Astrocyte of the spinal cord (primary cell): ENCODE results near the gene NANOS2.

ENCODE experiments used
- DNase-seq: peaks from one replicate; pipeline ENCODE4 v3.0.0; 2011; ENCODE audit warnings: low read depth, low spot score
- H3K4me3 ChIP-seq: 2 replicates; pipeline ENCODE4 v1.5.1; 2011; ENCODE audit warnings: low read depth, mild to moderate bottlenecking, low read length, moderate library complexity
- in situ Hi-C: cut with HindIII; loops from 2 replicates; pipeline ENCODE4 v1.10.0; 2017; ENCODE audit warnings: low sequenced_read_pairs
- TF ChIP-seq, protein P1 (sequence below): IDR thresholded peaks from 2 replicates; pipeline ENCODE4 v1.5.1; 2012; ENCODE audit warnings: low read depth, mild to moderate bottlenecking, low read length, inconsistent platforms

Gene NANOS2

DNA sequence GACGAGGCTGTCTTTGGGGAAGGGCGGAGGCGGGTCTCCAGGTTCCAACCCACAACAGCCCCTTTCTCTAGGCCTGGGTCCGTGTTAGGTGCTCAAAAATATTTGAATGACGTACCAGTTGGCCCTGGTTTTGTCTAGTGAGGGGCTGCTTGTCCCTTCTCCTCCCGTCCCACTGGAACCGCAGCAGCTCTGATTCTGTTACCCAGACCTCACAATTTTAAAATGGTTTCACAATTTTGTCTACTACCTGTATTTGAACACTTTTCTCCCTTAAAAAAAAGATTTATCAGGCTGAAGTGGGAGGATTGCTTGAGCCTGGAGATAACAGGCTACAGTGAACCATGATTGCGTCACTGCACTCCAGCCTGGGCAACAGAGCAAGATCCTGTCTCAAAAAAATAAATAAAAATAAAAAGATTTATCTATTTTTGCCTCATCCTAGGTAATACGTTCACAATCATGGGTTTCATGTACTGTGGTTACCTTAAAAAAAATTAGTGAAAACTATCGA lies 27.3 kb downstream of the NANOS2 start:
- in situ Hi-C loops, result no loop called here
- H3K4me3 ChIP-seq, result peak overlapping the region; percentile 62
- TF ChIP-seq, protein P1, sequence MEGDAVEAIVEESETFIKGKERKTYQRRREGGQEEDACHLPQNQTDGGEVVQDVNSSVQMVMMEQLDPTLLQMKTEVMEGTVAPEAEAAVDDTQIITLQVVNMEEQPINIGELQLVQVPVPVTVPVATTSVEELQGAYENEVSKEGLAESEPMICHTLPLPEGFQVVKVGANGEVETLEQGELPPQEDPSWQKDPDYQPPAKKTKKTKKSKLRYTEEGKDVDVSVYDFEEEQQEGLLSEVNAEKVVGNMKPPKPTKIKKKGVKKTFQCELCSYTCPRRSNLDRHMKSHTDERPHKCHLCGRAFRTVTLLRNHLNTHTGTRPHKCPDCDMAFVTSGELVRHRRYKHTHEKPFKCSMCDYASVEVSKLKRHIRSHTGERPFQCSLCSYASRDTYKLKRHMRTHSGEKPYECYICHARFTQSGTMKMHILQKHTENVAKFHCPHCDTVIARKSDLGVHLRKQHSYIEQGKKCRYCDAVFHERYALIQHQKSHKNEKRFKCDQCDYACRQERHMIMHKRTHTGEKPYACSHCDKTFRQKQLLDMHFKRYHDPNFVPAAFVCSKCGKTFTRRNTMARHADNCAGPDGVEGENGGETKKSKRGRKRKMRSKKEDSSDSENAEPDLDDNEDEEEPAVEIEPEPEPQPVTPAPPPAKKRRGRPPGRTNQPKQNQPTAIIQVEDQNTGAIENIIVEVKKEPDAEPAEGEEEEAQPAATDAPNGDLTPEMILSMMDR, result no peak
- no peak for DNase-seq

DNA sequence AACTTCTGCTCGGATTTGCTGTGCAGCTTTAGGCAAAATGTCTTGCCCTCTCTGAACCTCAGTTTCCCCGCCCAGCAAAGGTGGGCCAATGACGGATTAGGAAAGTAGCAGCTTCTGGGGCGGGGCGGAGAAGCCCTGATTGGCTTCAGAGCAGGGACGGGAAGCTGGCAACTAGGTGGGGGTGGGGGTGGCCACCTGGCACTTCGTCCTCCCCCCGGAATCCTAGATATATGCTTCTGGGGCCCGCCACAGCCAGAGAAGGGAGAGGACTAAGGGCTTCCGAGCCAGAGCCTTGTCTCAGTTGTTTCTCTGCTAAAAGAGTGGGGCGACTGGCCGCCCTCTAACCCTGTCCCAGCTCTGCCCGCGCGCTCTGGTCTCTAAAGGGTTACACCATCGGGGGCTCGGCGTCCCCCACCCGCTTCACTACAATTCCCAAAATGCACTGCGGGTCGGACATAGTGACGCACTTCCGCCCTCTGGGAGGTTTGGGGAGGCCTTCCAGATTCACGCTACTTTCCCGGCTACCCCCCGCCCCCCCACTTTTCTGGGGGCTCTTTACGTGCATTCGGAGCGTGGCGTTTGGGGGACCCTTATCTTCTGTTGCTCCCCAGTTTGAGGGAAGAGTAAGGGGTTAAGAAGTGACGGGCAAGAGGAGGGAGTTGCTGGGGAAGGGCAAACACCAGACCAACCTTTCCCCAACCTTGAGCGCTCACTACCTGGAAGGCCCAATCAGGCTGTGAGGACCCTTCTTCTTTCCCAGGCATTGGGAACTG lies 28.0 kb downstream of the NANOS2 start:
- in situ Hi-C loops, result no loop called here
- peak overlapping the region; percentile 62 for H3K4me3 ChIP-seq
- TF ChIP-seq, protein P1, result no peak
- DNase-seq, result peak; percentile 96

DNA sequence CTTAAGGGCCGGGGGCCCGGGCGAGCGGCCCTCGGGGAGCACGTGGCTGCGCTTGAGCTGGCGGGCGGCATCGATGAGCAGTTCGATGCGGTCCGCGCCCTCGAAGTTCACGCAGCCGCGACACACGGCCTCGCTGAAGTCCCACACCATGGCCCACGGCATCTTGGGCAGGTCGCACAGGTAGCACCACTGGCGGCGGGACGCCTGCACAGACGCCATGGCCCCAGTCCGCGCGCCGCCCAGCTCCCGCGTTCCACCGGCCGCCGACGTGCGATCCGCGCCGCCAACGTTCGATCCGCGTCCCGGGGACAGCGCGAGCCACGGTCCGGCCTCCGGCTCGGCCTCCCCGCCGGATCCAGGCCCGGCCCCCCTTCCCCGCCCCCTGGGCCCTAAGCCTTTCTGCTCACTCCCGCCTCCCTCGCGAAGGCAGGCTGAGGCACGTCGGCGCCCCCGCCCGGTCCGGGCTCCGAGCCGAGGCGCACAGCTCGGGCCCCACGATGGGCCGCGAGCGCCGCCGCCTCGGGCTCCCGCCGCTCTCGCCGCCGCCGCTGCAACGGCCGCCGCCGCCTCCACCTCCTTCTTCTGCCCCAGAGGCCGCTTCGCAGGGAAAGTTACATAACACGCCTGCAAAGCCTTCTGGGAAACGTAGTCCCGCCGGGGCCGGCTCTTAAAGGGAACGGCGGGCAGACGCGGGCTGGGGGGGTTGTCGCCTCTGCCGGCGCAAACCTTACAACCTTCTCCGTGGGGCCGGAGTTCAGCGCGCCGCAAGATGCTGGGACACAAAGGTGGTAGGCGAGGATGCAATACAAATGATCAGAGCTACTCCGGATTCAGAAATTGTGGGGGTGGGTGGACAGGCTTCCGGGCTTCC lies 28.8 kb downstream of the NANOS2 start, which contains the start of gene IRF2BP1:
Gene IRF2BP1, minus strand, starts transcription at position 586 of the 871 bp plus-strand sequence. Its CDS starts 367 bp downstream, at position 219.
- peak within 1 kb of the TSS; percentile 62 for H3K4me3 ChIP-seq
- in situ Hi-C loops, result no loop called here
- peak; percentile 95 for DNase-seq
- TF ChIP-seq, protein P1, result no peak

DNA sequence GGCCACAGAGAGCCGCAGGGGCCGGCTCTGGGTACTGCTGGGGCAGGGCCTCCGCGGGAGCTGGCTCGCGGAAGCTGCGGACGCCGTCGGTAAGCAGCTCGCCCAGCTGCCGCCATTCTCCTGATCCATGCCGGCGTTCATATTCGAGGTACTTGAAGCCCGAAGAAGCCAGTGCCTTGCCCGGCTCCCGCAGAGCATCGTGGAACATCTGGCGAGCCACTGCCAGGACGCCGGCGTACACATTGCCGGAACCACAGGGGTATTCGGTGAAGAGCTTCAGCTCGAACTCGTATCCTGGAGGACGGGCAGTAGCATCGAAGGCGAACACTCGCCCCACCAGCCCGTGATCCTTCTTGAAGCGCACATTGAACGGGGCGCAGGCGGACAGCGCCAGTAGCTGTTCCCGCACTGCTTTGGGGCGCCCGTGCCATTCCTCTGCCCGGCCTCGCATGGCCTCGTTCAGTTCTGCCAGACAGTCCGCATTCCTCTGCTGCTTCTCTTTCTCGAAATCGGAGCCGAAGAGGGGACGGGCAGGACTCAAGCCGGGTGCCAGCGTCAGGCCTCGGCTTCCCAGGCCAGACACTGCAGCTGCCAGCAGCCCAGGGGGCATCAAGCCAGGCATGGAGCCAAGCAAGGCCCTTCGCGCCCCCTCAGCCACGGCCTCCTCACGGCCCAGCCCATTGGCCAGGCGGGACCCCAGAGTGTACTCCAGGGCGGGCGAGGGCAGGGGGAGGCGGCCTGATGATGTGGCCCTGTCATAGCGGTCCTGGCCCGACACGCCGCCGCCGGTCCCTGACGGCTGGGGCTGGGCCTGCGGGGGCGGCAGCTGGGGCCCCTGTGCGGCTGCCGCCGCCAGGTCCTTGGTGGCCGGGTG lies 29.7 kb downstream of the NANOS2 start:
- no peak for DNase-seq
- TF ChIP-seq, protein P1, result no peak
- H3K4me3 ChIP-seq, result peak overlapping the region; percentile 62
- in situ Hi-C loops, result no loop called here

DNA sequence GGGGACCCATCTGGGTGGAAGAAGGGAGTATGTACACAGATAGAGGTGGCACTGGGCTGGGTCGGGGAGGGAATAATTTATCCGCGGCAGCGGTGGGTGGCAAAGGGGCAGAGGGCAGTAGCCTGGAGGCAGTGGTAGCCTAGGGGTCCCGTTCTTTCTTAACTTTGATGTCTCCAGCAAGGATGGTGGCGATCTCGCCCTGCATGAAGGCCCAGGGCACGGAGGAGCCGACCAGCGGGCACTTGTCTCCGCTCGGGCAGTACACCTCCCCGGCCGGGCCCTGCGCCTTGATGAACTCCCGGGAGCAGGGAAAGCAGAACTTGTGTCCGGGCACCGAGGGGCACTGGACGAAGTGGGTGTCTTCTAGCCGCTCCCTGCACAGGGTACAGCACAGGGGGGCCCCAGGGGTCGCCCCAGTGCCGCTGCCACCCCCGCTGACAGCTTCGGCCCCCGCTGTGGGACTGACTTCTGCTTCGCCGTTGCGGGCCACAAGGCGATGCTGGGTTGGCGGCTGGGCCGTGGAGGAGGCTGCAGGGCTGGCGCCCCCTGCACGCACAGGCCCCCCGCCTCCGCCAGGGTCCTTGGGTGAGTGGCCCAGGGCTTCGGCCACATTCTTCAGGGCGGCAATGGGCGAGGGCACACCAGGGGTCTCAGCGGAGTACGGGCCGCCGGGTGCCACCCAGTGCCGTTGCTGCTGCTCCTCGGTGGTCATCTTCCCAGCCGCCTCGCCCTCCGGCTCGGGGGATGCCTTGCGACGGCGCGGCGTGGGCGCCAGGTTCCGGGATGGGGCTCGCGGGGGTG lies 30.5 kb downstream of the NANOS2 start:
- H3K4me3 ChIP-seq, result no peak overlapping the region
- in situ Hi-C loops, result no loop called here
- TF ChIP-seq, protein P1, result no peak
- no peak for DNase-seq
